GM13977 (cell line): ENCODE data around the gene GRIK2.

ENCODE experiments used
- DNase-seq: peaks from one replicate; pipeline ENCODE4 v3.0.0; 2012; ENCODE audit warnings: low spot score
- in situ Hi-C: fragments of 300-500 bp; cut with MboI; formaldehyde crosslinking; loops from one replicate; pipeline ENCODE4 v1.12.0; 2022; ENCODE audit warnings: low sequenced_read_pairs, low pct_unique_long_range_greater_than_20kb, mixed read lengths, inconsistent platforms; ENCODE audit not compliant: unreplicated experiment
- TF ChIP-seq, protein P1 (sequence below): IDR thresholded peaks from 2 replicates; pipeline ENCODE4 v1.5.1; 2012; ENCODE audit warnings: mild to moderate bottlenecking, control low read depth; ENCODE audit not compliant: insufficient read depth; ENCODE audit errors: extremely low read depth, missing control alignments

Gene GRIK2

DNA sequence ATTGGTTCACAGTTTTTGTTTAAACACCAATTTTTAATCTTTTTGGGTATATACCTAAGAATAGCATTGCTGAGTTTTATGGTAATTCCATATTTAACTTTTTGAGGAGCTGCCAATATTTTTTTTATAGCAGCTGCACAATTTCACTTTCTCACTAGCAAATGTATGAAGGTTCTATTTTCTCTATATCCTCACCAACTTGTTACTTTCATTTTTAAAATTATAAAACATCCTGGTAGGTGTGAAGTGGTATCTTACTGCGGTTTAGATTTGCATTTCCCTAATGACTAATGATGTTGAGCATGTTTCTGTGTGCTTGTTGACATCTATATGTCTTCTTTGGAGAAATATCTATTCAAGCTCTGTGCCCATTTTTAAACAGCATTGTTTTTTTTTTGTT is 452.1 kb downstream of the GRIK2 start:
- in situ Hi-C loops = no loop called here
- TF ChIP-seq, protein P1, sequence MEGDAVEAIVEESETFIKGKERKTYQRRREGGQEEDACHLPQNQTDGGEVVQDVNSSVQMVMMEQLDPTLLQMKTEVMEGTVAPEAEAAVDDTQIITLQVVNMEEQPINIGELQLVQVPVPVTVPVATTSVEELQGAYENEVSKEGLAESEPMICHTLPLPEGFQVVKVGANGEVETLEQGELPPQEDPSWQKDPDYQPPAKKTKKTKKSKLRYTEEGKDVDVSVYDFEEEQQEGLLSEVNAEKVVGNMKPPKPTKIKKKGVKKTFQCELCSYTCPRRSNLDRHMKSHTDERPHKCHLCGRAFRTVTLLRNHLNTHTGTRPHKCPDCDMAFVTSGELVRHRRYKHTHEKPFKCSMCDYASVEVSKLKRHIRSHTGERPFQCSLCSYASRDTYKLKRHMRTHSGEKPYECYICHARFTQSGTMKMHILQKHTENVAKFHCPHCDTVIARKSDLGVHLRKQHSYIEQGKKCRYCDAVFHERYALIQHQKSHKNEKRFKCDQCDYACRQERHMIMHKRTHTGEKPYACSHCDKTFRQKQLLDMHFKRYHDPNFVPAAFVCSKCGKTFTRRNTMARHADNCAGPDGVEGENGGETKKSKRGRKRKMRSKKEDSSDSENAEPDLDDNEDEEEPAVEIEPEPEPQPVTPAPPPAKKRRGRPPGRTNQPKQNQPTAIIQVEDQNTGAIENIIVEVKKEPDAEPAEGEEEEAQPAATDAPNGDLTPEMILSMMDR = no peak
- DNase-seq = no peak

DNA sequence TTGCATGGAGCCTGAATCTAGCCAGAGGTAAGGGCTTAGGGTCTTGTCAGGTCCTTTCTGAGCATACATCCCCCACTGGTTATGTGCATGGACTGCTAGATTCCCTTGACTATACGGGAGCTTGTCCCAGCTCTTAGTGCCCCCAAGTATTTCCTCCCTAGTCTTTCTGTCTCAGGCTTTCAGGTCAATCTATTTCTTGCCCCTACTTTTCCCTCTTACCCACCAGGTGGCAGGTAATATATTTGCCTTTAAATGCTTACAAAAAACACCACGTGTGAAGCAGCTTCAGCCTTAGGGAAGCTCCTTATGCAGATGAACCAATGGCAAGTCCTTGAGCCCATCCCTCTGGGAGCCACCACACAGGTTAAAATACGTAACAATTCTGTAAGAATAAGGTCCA is 454.2 kb downstream of the GRIK2 start:
- DNase-seq = no peak
- in situ Hi-C loops = no loop called here
- TF ChIP-seq, protein P1 = no peak

DNA sequence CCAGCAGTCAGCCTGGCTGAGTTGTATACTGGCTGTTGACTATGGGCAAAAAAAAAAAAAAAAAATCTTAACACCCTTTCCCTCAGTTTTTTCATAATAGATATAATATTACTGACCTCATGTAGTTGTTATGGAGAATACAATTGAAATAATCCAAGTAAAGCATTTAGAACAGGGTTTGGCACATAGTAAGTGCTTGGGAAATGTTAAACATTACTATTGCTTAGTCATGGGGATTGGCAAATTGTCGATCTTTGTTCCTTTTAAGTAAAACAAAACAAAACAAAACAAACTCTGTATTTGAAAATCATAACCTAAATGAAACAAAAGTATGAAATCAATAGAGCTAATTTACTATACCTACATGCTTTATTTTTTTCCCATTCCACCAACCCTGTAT is 458.4 kb downstream of the GRIK2 start:
- in situ Hi-C loops = no loop called here
- TF ChIP-seq, protein P1 = no peak
- DNase-seq = no peak

DNA sequence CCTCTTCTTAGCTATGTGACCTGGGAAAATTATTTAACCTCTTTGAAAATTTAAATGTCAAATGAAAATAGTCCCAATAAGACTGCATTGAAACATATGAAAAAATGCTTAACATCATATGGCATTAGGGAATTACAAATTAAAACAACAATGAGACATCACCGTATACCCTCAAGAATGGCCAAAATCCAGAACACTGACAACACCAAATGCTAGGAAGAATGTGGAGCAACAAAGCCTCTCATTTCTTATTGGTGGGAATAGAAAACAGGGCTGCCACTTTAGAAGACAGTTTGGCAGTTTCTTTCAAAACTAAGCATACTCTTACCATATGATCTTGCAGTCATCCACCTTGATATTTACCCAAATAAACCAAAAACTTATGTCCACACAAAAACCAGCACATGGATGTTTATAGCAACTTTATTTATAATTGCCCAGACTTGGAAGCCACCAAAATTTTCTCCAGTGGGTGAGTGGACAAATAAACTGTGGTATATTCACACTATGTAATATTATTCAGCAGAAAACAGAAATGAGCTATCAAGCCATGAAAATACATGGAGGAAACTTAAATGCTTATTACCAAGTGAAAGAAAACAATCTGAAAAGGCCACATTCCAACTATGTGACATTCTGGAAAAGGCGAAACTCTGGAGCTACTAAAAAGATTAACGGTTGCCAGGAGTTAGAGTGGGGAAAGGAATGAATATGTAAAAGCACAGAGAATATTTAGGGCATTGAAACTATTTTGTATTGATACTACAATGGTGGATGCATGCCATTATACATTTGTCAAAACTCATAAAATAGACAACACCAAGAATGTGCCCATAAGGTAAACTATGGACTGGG is 459.9 kb downstream of the GRIK2 start:
- in situ Hi-C loops = no loop called here
- DNase-seq = no peak
- TF ChIP-seq, protein P1 = no peak

DNA sequence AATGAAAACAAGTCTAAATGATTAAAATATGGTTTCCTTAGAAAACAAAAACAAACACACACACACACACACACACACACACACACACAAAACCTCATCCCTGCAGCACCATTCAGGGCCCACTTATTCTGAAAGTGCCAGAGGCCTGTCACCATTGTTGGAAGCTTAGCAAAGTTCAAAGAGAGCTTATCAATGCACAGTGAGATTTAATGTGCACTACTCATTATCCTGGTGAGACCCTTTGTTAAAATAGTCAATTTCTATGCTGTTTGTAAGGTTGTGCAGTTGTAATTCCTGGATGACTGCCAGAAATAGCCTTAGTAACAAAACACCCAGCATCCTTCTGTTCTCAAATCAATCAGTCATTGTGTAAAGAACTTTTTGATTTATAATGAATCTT is 482.9 kb downstream of the GRIK2 start:
- TF ChIP-seq, protein P1 = no peak
- in situ Hi-C loops = no loop called here
- DNase-seq = no peak

DNA sequence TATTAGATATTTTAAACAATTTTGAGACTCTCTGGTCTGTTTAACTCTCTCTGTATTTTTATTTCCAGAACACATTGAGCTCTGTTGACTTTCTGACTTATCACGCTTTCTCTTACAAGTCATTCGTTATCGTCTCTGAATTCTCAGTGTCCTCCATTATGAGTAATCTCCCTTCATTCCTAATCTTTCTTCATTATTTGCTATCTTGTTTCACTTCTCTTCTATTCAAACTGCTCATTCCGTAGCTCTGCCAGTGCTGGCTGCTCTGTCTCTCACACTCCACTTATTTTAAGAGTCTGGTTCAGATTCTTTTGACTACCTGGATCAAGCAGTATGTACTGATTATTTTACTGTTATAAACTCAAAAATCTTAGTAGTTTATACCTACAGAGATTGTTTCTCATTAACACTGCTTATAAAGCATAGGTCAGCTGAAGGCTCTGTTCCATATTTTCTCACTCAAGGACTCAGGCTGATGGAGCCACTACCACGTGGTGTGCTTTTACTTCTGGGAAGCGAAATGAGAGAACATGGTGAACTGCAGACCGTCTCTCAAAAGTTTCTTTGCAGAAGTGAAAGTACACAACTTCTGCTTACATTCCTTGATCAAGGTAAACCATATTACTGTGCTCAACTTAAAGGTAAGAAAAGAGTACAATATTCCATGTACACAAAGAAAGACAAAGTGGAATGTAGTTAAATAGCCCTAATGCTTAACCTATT is 485.2 kb downstream of the GRIK2 start:
- in situ Hi-C loops = no loop called here
- no peak for DNase-seq
- TF ChIP-seq, protein P1 = no peak
